HG03442 (cell line): ENCODE measurements around the gene PRLHR.

ENCODE experiments used
- ATAC-seq: cut with Tn5 transposase; IDR thresholded peaks from one replicate; pipeline ENCODE4 v1.9.1; 2021; ENCODE audit warnings: mild to moderate bottlenecking, moderate library complexity; ENCODE audit not compliant: unreplicated experiment

The PRLHR gene

DNA sequence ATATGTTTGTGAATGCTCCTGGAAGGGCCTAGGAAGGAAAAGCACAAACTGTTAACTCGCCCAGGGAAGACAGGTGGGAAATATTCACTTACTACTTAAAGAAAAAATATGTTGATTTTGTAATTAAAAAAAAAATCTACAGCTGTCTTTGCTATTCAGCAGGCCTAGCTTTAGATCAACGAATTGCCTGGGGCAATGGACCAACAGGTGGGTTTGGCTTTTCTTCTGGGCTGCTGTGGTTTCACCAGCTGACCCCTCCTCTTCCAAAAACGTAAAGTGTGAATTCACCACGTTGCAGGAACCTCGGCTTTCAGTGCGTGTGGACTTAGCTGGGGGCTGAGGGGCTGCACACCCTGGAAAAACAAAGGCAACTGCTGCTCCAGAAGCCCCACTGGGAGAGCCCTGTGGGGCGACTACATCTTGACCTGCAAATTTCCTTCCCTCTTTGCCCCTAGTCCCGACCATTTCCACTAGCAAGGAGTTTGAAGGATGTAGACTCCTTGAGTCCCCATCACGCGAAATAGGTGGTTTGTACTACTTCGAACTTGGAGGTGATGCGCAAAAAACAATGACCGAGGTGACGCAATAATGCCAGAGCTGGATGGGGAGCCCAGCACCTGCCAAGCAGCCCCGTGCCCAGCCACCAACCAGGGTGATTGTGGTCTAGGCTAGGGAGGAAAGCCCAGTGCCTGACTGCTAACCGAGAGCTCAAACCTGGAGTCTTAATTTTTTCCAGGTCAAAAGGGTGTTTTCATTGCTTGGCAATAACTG lies 7.4 kb downstream of the PRLHR start:
- ATAC-seq = no peak

- ATAC-seq = no peak
Observed at GRCh38 chr10:118586911-118587310, 8.5 kb downstream of the PRLHR start.

GRCh38 chr10:118585794-118586193 lies 9.7 kb downstream of the PRLHR start:
- no peak for ATAC-seq

- ATAC-seq = no peak
Observed at GRCh38 chr10:118585234-118585633, 10.2 kb downstream of the PRLHR start.

DNA sequence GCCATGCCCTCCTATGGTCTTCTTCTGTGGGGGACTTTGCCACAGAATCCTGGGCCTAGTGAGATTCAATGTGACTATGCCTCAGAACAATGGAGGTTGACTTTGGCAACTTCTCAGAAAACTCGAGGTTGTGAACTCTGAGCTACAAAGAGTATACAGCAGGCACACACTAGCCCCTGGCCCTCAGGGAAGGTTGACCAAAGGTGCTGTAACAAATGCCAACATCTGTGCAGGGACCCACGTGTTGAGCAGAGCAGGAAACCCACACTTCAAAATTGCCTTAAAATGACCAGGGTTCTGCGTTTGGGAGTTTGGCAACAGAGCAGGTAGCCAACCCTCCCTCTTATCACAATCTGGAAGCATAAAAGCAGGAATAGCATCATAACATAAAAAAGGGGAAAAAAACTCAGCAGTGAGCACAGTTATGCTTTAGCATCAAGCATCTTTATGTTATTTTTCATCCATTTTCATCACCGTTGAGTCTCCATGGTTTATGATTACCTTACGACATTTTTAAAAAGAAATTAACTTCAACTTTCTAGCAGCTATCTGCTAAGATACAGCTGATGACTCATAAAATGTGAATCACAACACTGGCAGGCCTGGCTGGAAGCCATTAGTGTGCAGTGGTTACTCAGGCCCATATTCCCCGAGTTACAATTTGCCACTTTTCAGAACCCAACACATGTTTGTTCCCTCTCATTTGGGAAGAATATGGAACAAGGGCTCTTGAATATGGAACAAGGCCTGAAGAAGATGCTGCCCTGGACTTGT lies 11.1 kb downstream of the PRLHR start:
- no peak for ATAC-seq

- no peak for ATAC-seq
Observed at GRCh38 chr10:118583611-118584010, 11.8 kb downstream of the PRLHR start.

DNA sequence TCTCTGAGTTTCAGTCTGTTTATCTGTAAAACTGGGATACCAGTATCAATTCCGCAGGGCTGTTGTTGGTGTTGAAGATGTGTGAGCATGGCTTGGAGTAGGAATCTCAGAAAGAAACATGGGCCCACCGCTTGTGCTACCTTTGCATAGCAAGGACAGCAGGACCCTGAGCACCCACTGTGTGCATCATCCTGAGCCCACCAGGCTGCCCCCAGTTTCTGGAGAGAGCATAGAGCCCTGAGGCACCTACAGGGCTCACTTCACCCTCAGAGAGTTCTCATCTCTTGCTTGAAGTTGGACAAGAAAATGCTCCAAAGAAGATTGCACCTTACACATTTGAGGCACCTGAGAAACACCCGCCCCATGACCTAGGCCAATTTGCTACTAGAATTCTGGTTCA lies 12.9 kb downstream of the PRLHR start:
- ATAC-seq = no peak

GRCh38 chr10:118581340-118581739 lies 14.1 kb downstream of the PRLHR start:
- ATAC-seq = no peak

GRCh38 chr10:118580702-118581101 lies 14.7 kb downstream of the PRLHR start:
- no peak for ATAC-seq

DNA sequence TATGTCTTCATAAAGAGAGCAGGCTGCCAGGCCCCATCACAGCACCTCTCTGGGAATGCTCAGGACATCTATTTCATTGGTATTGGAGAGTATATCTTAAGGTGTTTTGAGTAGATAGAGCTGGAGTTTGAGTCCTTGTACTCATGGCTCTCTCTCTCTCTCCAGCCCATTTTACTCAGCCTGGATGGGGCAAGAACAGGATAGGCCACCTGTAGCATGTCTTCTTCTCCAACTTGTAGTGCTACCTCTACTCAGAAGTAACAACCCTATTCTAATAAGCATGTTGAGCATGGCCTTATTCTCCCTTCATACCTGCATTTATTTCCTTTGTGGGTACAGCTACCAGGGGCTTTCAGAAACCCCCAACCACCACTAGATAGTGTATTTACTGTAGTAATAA lies 21.9 kb downstream of the PRLHR start:
- no peak for ATAC-seq

GRCh38 chr10:118572256-118573041 lies 23.0 kb downstream of the PRLHR start:
- no peak for ATAC-seq

- no peak for ATAC-seq
Observed at GRCh38 chr10:118571123-118571522, 24.3 kb downstream of the PRLHR start.

DNA sequence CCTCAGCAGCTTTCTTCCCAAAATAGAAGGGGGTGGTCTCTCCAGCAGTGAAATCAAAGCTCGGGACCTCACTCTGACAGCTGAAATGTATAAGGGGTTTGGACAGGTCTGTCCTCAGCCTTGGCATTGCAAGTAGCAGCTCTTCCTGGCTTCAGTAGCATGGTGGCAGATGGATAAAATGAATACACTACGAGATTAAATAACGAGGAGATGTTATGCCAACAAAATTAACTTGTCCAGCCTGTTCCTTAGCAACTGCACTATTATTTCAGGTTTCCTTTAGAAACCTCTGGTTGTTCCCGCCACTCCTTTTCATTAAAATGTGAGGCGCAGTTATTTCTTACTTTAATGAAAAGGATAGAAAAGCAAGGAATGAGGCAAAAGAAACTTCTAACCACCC lies 24.9 kb downstream of the PRLHR start:
- ATAC-seq = no peak

GRCh38 chr10:118569882-118570252 lies 25.6 kb downstream of the PRLHR start:
- ATAC-seq = no peak

- ATAC-seq = no peak
Observed at GRCh38 chr10:118569241-118569881, 26.1 kb downstream of the PRLHR start.

GRCh38 chr10:118568327-118568848 lies 27.1 kb downstream of the PRLHR start:
- ATAC-seq = no peak

DNA sequence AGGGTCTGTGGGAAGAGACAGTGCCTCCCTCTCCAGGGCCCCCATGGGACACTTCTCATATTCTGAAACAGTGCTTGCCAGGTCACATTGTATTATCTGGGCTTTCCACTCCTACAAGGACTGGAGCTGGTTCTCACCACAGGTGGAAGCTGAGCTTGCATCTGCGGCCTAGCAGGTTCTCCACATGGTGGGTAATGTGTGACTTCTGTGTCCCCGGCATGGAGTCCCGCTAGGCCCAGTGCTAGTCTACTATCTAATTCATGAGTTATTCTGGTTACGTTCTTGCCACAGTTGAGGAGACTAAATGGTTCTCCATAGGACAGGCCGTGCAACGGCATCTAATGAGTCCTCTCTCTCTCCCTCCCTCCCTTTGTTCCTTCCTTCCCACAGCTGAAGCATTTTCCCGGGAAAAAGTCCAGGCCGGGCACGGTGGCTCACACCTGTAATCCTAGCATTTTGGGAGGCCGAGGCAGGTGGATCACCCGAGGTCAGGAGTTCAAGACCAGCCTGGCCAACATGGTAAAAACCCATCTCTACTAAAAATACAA lies 27.7 kb downstream of the PRLHR start:
- ATAC-seq = no peak

DNA sequence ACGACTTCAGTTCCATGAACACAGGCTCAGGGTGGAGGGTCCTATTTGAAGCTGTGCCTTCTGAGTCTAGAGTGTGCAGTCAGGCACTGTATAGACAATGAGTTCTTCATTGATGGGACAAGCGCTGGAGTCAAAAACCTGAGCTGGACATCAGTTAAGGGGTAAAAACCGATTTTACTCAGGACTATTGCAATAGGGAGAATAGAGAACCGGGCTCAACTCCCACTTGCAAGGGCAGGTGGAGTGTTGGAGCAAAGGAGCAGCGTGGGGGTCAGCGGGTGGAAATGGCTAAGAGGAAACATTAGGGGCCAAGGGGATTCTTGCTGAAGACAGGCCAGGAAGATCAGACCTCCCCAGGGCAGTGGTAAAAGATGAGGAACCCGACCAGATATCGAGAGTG lies 28.5 kb downstream of the PRLHR start:
- ATAC-seq = no peak

DNA sequence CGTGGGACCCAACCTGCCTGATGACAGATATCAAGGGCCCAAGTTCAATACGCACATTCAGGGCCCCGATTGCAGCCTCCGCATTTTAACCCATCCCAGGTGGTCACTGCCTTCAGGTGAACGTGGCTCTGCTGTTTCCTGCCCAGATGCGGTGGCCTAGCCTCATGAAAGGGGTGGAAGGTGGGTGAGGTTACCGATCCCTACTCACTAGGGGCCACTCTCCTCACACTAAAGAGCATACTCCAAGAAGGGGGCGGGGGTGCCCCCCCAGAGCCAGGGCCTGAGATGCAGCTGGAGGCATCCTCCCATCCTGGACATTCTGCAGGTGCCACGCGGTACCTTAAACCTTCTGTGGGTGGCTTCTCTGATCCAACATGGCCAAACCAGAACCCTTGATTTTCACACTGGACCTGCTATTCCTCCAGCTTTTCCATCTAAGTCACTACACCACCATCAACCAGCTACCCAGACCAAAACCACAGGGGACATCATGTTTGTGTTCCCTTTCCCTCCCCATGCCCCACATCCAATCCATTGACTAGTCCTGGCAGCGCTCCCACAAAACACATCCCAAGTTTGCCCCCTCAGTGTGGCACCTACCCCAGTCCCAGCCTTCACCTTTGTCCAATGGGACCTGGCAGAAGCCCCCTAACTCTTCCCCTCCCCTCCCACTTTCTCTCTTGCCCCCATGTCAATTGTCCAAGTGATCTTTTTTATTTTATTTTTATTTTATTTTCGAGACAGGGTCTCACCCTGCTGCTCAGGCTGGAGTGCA lies 30.0 kb downstream of the PRLHR start:
- no peak for ATAC-seq

- no peak for ATAC-seq
Observed at GRCh38 chr10:118564652-118565051, 30.8 kb downstream of the PRLHR start.
